ENCODE data around the gene HS1BP3.

DNA sequence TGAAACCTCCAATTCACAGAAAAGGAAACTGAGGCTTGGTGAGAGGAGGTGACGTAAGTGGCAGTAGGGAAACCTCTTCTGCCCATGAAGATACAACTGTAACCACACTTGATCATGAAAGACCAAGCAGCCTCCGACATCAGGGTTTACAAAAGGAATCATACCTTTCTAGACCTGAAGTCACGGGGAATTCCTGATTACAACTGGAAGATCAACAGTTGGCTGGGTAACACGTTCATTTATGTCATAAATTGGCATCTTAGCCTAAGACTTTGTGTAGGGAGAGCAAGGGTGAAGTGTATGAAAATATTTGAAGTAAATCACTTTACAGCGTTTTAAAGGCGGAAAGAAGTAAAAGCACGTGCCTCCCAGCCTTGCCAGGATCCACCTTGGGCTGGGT is 922 bp downstream of the HS1BP3 start:
- TF ChIP-seq, protein P1, sequence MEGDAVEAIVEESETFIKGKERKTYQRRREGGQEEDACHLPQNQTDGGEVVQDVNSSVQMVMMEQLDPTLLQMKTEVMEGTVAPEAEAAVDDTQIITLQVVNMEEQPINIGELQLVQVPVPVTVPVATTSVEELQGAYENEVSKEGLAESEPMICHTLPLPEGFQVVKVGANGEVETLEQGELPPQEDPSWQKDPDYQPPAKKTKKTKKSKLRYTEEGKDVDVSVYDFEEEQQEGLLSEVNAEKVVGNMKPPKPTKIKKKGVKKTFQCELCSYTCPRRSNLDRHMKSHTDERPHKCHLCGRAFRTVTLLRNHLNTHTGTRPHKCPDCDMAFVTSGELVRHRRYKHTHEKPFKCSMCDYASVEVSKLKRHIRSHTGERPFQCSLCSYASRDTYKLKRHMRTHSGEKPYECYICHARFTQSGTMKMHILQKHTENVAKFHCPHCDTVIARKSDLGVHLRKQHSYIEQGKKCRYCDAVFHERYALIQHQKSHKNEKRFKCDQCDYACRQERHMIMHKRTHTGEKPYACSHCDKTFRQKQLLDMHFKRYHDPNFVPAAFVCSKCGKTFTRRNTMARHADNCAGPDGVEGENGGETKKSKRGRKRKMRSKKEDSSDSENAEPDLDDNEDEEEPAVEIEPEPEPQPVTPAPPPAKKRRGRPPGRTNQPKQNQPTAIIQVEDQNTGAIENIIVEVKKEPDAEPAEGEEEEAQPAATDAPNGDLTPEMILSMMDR (IDR thresholded peaks at IDR 0.05), result no peak
- no peak for TF ChIP-seq POLR2A (IDR thresholded peaks at IDR 0.05)
